CD14-positive monocyte (primary cell): ENCODE measurements around the gene CIRBP. TPM values are rescaled to one million over a fixed set of nuclear protein-coding genes. Genes with fewer than 3 reads are reported as not detected.

Experiments used
- DNase-seq, 3 donors: peaks; one replicate each; pipeline ENCODE4 v3.0.0-alpha.2; 2011 to 2022
- H2AFZ ChIP-seq: 2 replicates; pipeline ENCODE4 v1.6.0; 2012; ENCODE audit warnings: mild to moderate bottlenecking, low read depth, low read length, inconsistent platforms; ENCODE audit not compliant: insufficient read depth, poor library complexity, severe bottlenecking
- H3K27ac ChIP-seq, 2 donors: 1 replicate in 1 of 2; 2 replicates in 1 of 2; pipeline ENCODE4 v1.5.1; 2012 to 2013; ENCODE audit warnings: low read length in 2 of 2, control low read depth in 1 of 2, inconsistent platforms in 1 of 2, low read depth in 1 of 2, mild to moderate bottlenecking in 1 of 2
- H3K27me3 ChIP-seq, 2 donors: one replicate each; pipeline versions ENCODE4 v1.6.0 to v1.6.1; 2011 to 2013; ENCODE audit warnings: low read length in 2 of 2; ENCODE audit not compliant: control insufficient read depth in 2 of 2, insufficient read depth in 2 of 2
- H3K36me3 ChIP-seq, 2 donors: replicated peaks in 1 of 2; 1 replicate in 1 of 2; 2 replicates in 1 of 2; pipeline versions ENCODE4 v1.5.1 to v1.6.1; 2012 to 2013; ENCODE audit warnings: low read length in 2 of 2, control low read depth in 1 of 2, inconsistent platforms in 1 of 2, mild to moderate bottlenecking in 1 of 2; ENCODE audit not compliant: insufficient read depth in 2 of 2, control insufficient read depth in 1 of 2
- H3K4me1 ChIP-seq, 2 donors: 1 replicate in 1 of 2; 2 replicates in 1 of 2; pipeline versions ENCODE4 v1.5.1 to v1.6.1; 2012 to 2013; ENCODE audit warnings: low read length in 2 of 2, control low read depth in 1 of 2, inconsistent platforms in 1 of 2, mild to moderate bottlenecking in 1 of 2, moderate library complexity in 1 of 2; ENCODE audit not compliant: insufficient read depth in 2 of 2, control insufficient read depth in 1 of 2
- H3K4me2 ChIP-seq: replicated peaks from 2 replicates; pipeline ENCODE3; 2012; ENCODE audit warnings: low read length, moderate library complexity, mild to moderate bottlenecking; ENCODE audit not compliant: poor library complexity, severe bottlenecking; ENCODE audit errors: extremely low read depth
- H3K4me3 ChIP-seq, 3 experiments: fragments of 200-600 bp in 1 of 3; sonication (generic) in 1 of 3; replicated peaks in 1 of 3; 1 replicate in 2 of 3; 2 replicates in 1 of 3; pipeline ENCODE4 v1.5.1; 2011 to 2013; ENCODE audit warnings: low read length in 3 of 3, mild to moderate bottlenecking in 3 of 3, control low read depth in 2 of 3, low read depth in 2 of 3, inconsistent platforms in 1 of 3, moderate library complexity in 1 of 3
- H3K79me2 ChIP-seq: 2 replicates; pipeline ENCODE4 v1.6.0; 2012; ENCODE audit warnings: mild to moderate bottlenecking, control low read depth, inconsistent platforms, low read length, moderate library complexity; ENCODE audit not compliant: insufficient read depth
- H3K9ac ChIP-seq: 2 replicates; pipeline ENCODE4 v1.6.0; 2017; ENCODE audit warnings: low read length, mild to moderate bottlenecking; ENCODE audit not compliant: insufficient read depth, poor library complexity, severe bottlenecking
- H3K9me3 ChIP-seq, 2 donors: replicated peaks in 1 of 2; 1 replicate in 1 of 2; 2 replicates in 1 of 2; pipeline versions ENCODE4 v1.5.1 to v1.6.1; 2012 to 2013; ENCODE audit warnings: low read length in 2 of 2, control low read depth in 1 of 2; ENCODE audit not compliant: control insufficient read depth in 1 of 2, insufficient read depth in 1 of 2
- H4K20me1 ChIP-seq: 2 replicates; pipeline ENCODE4 v1.6.0; 2012; ENCODE audit warnings: mild to moderate bottlenecking, low read length, control low read depth, moderate library complexity; ENCODE audit not compliant: insufficient read depth
- H3K27ac Mint-ChIP-seq, 7 donors: one replicate each; pipeline ENCODE4 v1.8.0; 2020; ENCODE audit warnings: mild to moderate bottlenecking in 7 of 7, mixed read lengths in 7 of 7, moderate library complexity in 6 of 7, inconsistent platforms in 2 of 7
- H3K27me3 Mint-ChIP-seq, 3 donors: one replicate each; pipeline ENCODE4 v1.8.0; 2021 to 2022; ENCODE audit warnings: low read depth in 3 of 3, mild to moderate bottlenecking in 3 of 3, mixed read lengths in 3 of 3, moderate library complexity in 3 of 3, inconsistent platforms in 1 of 3
- H3K36me3 Mint-ChIP-seq, 2 donors: one replicate each; pipeline ENCODE4 v1.8.0; 2020; ENCODE audit warnings: mixed read lengths in 2 of 2, inconsistent platforms in 1 of 2, mild to moderate bottlenecking in 1 of 2
- H3K4me1 Mint-ChIP-seq: one replicate; pipeline ENCODE4 v1.8.0; 2020; ENCODE audit warnings: mild to moderate bottlenecking, mixed read lengths
- H3K4me3 Mint-ChIP-seq, 2 donors: one replicate each; pipeline ENCODE4 v1.8.0; 2020; ENCODE audit warnings: mild to moderate bottlenecking in 2 of 2, mixed read lengths in 2 of 2, moderate library complexity in 1 of 2
- H3K9me3 Mint-ChIP-seq, 7 donors: one replicate each; pipeline ENCODE4 v1.8.0; 2020 to 2022; ENCODE audit warnings: mixed read lengths in 7 of 7, mild to moderate bottlenecking in 6 of 7, moderate library complexity in 6 of 7, inconsistent platforms in 2 of 7
- WGBS: methylation state at CpG from one replicate; pipeline ENCODE4 v1.1.5; 2013; ENCODE audit warnings: missing lambda C conversion rate; ENCODE audit not compliant: insufficient coverage; 5-methylcytosine and 5-hydroxymethylcytosine counted together
- intact Hi-C, 2 donors: fragments of 100-400 bp; cut with micrococcal nuclease; formaldehyde crosslinking; loops; one replicate each; pipeline versions ENCODE4 v1.15.0 to v1.15.1; 2023
- polyA plus RNA-seq, 3 donors: library from polyadenylated mRNA; depleted of rRNA in 1 of 3; unstranded in 2 of 3; stranded (reverse) in 1 of 3; fragments of 300-500 nt in 2 of 3; fragments of >200 nt in 1 of 3; fragmentation: Illumina TruSeq in 2 of 3; gene quantifications; 1 replicate in 2 of 3; 2 replicates in 1 of 3; pipeline ENCODE4 v1.2.3, GENCODE V29; 2012 to 2021
- TF ChIP-seq, protein P1 (sequence below): fragments of 200-600 bp; IDR thresholded peaks from one replicate; pipeline ENCODE4 v1.8.0; 2022; ENCODE audit warnings: antibody characterized with exemption, mild to moderate bottlenecking

Gene CIRBP
- polyA plus RNA-seq, 3 donors, result 39.6 to 600 (median 51.1) TPM

- whole genome bisulfite sequencing, result no CpG with 5 or more reads among the region's 15 CpGs
- H3K79me2 ChIP-seq, result peaks cover 55% of the 10 kb centered on the region
- DNase-seq, result no peak
Measured at GRCh38 chr19:1258707-1259205, 10.4 kb upstream of the CIRBP start.

DNA sequence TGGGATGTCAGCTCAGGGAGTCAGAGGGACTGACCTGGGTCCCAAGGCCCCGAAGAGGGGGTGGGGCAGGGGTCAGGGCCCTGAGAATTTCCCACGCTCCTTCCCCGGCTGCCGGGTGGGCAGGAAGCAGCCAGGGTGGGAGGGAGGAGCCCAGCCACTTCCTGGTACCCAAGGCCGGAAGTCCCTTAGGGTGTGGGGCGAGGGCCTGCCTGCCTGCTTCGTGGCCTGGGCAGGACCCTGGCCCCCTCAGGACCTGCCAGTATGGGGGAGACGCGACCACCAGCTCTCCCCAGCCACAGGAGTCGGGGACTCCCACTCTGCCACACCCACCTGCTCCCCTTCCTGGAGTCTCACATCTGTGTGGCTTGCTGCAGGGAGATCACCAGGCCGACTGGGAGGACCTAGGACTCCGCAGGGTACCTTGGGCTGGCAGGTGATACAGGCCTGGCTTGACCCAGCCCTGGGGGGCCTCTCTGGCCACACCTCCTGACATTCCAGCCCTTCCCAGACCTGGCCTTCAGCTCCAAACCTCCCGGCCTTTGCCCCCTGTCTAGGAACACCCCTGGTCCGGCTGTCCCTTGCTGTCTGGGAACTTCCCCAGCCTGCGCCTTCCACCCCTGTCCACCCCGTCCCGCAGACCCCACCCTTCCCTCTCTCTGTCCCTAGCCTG lies 9.8 kb upstream of the CIRBP start:
- DNase-seq, result peak; percentile 78 to 83 (median 79)
- H3K27ac ChIP-seq, result peak overlapping the region; percentile 74 to 95
- Mint-ChIP-seq H3K4me1 (peaks cover 59% of the 10 kb centered on the region), H3K4me3 (peak overlapping the region; percentile 85 to 89), H3K27me3 (peaks cover 3 to 10% (median 8%) of the 10 kb centered on the region in 3 donors), H3K9me3 (peaks cover 0 to 2% (median 0%) of the 10 kb centered on the region in 7 donors), H3K36me3 (peaks cover 33 to 44% of the 10 kb centered on the region in 2 donors), H3K27ac (peak overlapping the region; percentile 93 to 97 (median 96))
- TF ChIP-seq, protein P1, sequence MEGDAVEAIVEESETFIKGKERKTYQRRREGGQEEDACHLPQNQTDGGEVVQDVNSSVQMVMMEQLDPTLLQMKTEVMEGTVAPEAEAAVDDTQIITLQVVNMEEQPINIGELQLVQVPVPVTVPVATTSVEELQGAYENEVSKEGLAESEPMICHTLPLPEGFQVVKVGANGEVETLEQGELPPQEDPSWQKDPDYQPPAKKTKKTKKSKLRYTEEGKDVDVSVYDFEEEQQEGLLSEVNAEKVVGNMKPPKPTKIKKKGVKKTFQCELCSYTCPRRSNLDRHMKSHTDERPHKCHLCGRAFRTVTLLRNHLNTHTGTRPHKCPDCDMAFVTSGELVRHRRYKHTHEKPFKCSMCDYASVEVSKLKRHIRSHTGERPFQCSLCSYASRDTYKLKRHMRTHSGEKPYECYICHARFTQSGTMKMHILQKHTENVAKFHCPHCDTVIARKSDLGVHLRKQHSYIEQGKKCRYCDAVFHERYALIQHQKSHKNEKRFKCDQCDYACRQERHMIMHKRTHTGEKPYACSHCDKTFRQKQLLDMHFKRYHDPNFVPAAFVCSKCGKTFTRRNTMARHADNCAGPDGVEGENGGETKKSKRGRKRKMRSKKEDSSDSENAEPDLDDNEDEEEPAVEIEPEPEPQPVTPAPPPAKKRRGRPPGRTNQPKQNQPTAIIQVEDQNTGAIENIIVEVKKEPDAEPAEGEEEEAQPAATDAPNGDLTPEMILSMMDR, result no peak
- H3K79me2 ChIP-seq, result peaks cover 49% of the 10 kb centered on the region
- H3K36me3 ChIP-seq, result peaks cover 37 to 39% of the 10 kb centered on the region in 2 donors
- intact Hi-C loops, result no loop called here
- no peak overlapping the region for H2AFZ ChIP-seq
- peaks cover 62% of the 10 kb centered on the region for H4K20me1 ChIP-seq
- no peaks in the 10 kb centered on the region for H3K27me3 ChIP-seq
- H3K4me3 ChIP-seq, result peak overlapping the region; percentile 18 to 93 (median 32)
- H3K9me3 ChIP-seq, result no peaks in the 10 kb centered on the region
- H3K9ac ChIP-seq, result peak overlapping the region; percentile 87
- WGBS, result 7% methylated on average over 14 of the region's 17 CpGs
- peaks cover 70 to 85% of the 10 kb centered on the region in 2 donors for H3K4me1 ChIP-seq
- H3K4me2 ChIP-seq, result peak overlapping the region; percentile 95

More at GRCh38 chr19:1258707-1259205, 10.4 kb upstream of the CIRBP start:
- H4K20me1 ChIP-seq, result peaks cover 68% of the 10 kb centered on the region
- peaks cover 3 to 8% (median 7%) of the 10 kb centered on the region in 3 donors for H3K27me3 Mint-ChIP-seq
- no peaks in the 10 kb centered on the region for H3K9me3 ChIP-seq
- H3K4me2 ChIP-seq, result peak overlapping the region; percentile 95
- peak overlapping the region; percentile 74 to 95 for H3K27ac ChIP-seq
- peak overlapping the region; percentile 85 to 89 for H3K4me3 Mint-ChIP-seq
- intact Hi-C loops, result no loop called here
- peaks cover 34 to 46% of the 10 kb centered on the region in 2 donors for H3K36me3 Mint-ChIP-seq
- H3K4me1 ChIP-seq, result peaks cover 76 to 91% of the 10 kb centered on the region in 2 donors
- H3K27ac Mint-ChIP-seq, result peak overlapping the region; percentile 93 to 97 (median 96)
- H2AFZ ChIP-seq, result no peak overlapping the region
- peak overlapping the region; percentile 18 to 93 (median 32) for H3K4me3 ChIP-seq
- peak overlapping the region; percentile 87 for H3K9ac ChIP-seq
- no peaks in the 10 kb centered on the region for H3K27me3 ChIP-seq
- H3K36me3 ChIP-seq, result peaks cover 39 to 45% of the 10 kb centered on the region in 2 donors
- peaks cover 0 to 2% (median 0%) of the 10 kb centered on the region in 7 donors for H3K9me3 Mint-ChIP-seq
- peaks cover 60% of the 10 kb centered on the region for H3K4me1 Mint-ChIP-seq
- TF ChIP-seq, protein P1, result no peak
